ENCODE data around the gene GRB7. TPM values are rescaled to one million over a fixed set of nuclear protein-coding genes. Genes with fewer than 3 reads are reported as not detected.
A peak's percentile ranks its signal among the peaks of the same experiment; 100 is the strongest.

GRB7 gene
- total and polyA plus RNA-seq, 2 donors (not counting 1 experiment from before 2014, with no cell fraction given), result 0.81 to 0.84 TPM

DNA sequence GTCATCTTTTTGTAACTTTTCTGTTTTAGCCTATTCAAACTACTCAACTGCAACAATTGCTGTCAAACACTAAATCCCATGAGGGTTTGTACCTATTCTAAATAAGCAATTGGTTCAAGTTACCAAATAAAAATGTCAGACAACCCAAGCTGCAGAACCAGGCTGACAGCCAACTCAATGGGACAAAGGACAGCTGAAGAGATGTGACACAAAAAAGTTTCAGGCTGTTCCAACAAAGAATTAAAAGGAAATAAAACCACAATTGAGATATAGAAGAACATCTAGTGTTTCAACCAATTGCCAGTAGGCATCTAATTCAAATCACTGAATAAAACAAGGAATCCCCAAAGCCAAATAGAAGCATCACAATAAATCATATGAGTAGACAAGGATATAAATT lies 49.3 kb downstream of the GRB7 start:
- Histone ChIP-seq H3K4me2 (replicated peaks; ENCODE audit: low read depth, low read length, poor library complexity, severe bottlenecking) (peak overlapping the region; percentile 18), H3K36me3 (replicated peaks in 1 of 2; ENCODE audit: control extremely low read depth in 1 of 2, control insufficient read depth in 1 of 2, extremely low read depth in 1 of 2, insufficient read depth in 2 of 2, low read length in 1 of 2) (peaks cover 15 to 90% of the 10 kb centered on the region in 2 experiments), H3K79me2 (ENCODE audit: control insufficient read depth, insufficient read depth, low read length) (peaks cover 100% of the 10 kb centered on the region), H2AFZ (ENCODE audit: insufficient read depth, low read depth, low read length, poor library complexity, severe bottlenecking) (no peak overlapping the region), H3K4me3 (ENCODE audit: control extremely low read depth in 1 of 5, extremely low read depth in 1 of 5, insufficient read depth in 1 of 5, low read depth in 2 of 5, low read length in 4 of 5) (no peak overlapping the region), H3K9ac (ENCODE audit: low read length) (no peak overlapping the region), H3K27me3 (replicated peaks in 1 of 4; ENCODE audit: control extremely low read depth in 1 of 4, control insufficient read depth in 3 of 4, insufficient read depth in 4 of 4, low read length in 3 of 4) (no peaks in the 10 kb centered on the region), H3K4me1 (ENCODE audit: control insufficient read depth in 2 of 2, insufficient read depth in 2 of 2, low read length in 2 of 2) (peaks cover 62 to 68% of the 10 kb centered on the region in 2 donors), H3K9me3 (ENCODE audit: control extremely low read depth in 1 of 3, control insufficient read depth in 2 of 3, insufficient read depth in 1 of 3, low read length in 2 of 3) (no peaks in the 10 kb centered on the region), H4K20me1 (ENCODE audit: control insufficient read depth, insufficient read depth, low read length, poor library complexity, severe bottlenecking) (peaks cover 26% of the 10 kb centered on the region), H3K27ac (ENCODE audit: low read length in 2 of 2) (peak overlapping the region in 1 of 2 donors; percentile 47)
- CTCF ChIA-PET, result interaction anchor here (0.8 to 2.5 kb wide), 5 partner anchors 15 to 47 kb away, joined by 3 to 6 read pairs (median 3); no protein-coding TSS in a partner anchor
- POLR2A ChIA-PET, result interaction anchor here (0.8 kb wide), 1 partner anchor 26 kb away, joined by 3 read pairs; no protein-coding TSS in a partner anchor
- Mint-ChIP-seq H3K4me3 (peak overlapping the region; percentile 4), H3K27ac (peak overlapping the region; percentile 73), H3K27me3 (no peaks in the 10 kb centered on the region), H3K9me3 (ENCODE audit: insufficient read depth) (no peaks in the 10 kb centered on the region), H3K4me1 (peaks cover 68% of the 10 kb centered on the region)
- intact Hi-C loops (cut with micrococcal nuclease), result no loop called here
- no peak for DNase-seq
- no peak for TF ChIP-seq EZH2 (IDR thresholded peaks at IDR 0.05; ENCODE audit: borderline replicate concordance, insufficient read depth, low read depth, low read length, poor library complexity, severe bottlenecking)
- TF ChIP-seq, protein P1, sequence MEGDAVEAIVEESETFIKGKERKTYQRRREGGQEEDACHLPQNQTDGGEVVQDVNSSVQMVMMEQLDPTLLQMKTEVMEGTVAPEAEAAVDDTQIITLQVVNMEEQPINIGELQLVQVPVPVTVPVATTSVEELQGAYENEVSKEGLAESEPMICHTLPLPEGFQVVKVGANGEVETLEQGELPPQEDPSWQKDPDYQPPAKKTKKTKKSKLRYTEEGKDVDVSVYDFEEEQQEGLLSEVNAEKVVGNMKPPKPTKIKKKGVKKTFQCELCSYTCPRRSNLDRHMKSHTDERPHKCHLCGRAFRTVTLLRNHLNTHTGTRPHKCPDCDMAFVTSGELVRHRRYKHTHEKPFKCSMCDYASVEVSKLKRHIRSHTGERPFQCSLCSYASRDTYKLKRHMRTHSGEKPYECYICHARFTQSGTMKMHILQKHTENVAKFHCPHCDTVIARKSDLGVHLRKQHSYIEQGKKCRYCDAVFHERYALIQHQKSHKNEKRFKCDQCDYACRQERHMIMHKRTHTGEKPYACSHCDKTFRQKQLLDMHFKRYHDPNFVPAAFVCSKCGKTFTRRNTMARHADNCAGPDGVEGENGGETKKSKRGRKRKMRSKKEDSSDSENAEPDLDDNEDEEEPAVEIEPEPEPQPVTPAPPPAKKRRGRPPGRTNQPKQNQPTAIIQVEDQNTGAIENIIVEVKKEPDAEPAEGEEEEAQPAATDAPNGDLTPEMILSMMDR (IDR thresholded peaks at IDR 0.05), result no peak
- no peak for ATAC-seq (ENCODE audit: low read depth)

DNA sequence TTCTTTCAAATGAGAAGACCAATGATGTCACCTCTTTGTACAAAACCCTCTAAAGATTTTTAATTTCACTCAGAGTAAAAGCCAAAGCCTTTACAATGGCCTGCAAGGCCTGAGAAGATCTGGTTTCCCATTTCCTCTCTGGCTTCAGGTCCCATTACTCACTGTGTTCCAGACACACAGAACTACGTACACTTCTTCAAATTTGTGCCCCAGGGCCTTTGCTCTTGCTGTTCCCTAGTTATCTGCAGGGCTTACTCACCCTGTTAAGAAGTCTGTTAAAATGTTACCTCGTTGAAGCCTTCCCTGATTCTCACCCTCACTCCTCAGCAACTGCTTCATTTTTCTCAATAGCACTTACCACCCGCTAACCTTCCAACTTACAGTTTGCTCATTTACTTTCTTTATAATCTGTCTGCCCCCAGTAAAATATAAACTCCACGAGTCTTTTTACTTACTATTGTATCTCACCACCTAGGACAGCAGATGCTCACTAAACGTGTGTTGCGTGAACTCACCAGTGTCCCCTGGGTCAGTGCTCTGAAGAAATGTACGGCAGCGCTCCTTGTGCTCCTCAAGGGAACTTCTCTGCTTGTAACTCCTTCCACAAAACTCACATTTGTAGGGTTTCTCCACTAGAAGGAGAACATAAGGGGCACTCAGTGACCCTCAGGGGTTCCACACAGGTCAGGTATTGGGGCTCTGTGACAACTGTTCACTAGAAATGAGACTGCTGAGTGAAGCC lies 50.2 kb downstream of the GRB7 start:
- Histone ChIP-seq H3K27me3 (replicated peaks in 1 of 4; ENCODE audit: control extremely low read depth in 1 of 4, control insufficient read depth in 3 of 4, insufficient read depth in 4 of 4, low read length in 3 of 4) (no peaks in the 10 kb centered on the region), H3K4me2 (replicated peaks; ENCODE audit: low read depth, low read length, poor library complexity, severe bottlenecking) (peak overlapping the region; percentile 18), H3K36me3 (replicated peaks in 1 of 2; ENCODE audit: control extremely low read depth in 1 of 2, control insufficient read depth in 1 of 2, extremely low read depth in 1 of 2, insufficient read depth in 2 of 2, low read length in 1 of 2) (peaks cover 14 to 91% of the 10 kb centered on the region in 2 experiments), H3K4me3 (ENCODE audit: control extremely low read depth in 1 of 5, extremely low read depth in 1 of 5, insufficient read depth in 1 of 5, low read depth in 2 of 5, low read length in 4 of 5) (no peak overlapping the region), H3K4me1 (ENCODE audit: control insufficient read depth in 2 of 2, insufficient read depth in 2 of 2, low read length in 2 of 2) (peaks cover 62 to 71% of the 10 kb centered on the region in 2 donors), H2AFZ (ENCODE audit: insufficient read depth, low read depth, low read length, poor library complexity, severe bottlenecking) (no peak overlapping the region), H3K27ac (ENCODE audit: low read length in 2 of 2) (peak overlapping the region in 1 of 2 donors; percentile 47), H3K9me3 (ENCODE audit: control extremely low read depth in 1 of 3, control insufficient read depth in 2 of 3, insufficient read depth in 1 of 3, low read length in 2 of 3) (no peaks in the 10 kb centered on the region), H3K79me2 (ENCODE audit: control insufficient read depth, insufficient read depth, low read length) (peaks cover 100% of the 10 kb centered on the region), H4K20me1 (ENCODE audit: control insufficient read depth, insufficient read depth, low read length, poor library complexity, severe bottlenecking) (peaks cover 26% of the 10 kb centered on the region), H3K9ac (ENCODE audit: low read length) (no peak overlapping the region)
- peak overlapping the region; percentile 4 for H3K4me3 Mint-ChIP-seq
- DNase-seq (no peak), ATAC-seq (ENCODE audit: low read depth) (no peak)
- no peak for TF ChIP-seq EZH2 (IDR thresholded peaks at IDR 0.05; ENCODE audit: borderline replicate concordance, insufficient read depth, low read depth, low read length, poor library complexity, severe bottlenecking)
- TF ChIP-seq, protein P1 (IDR thresholded peaks at IDR 0.05), result no peak
- H3K4me1 Mint-ChIP-seq, result peaks cover 68% of the 10 kb centered on the region
- 89% methylated on average over 8 of the region's 8 CpGs for WGBS (ENCODE audit: insufficient coverage)
- peak overlapping the region; percentile 73 for H3K27ac Mint-ChIP-seq
- intact Hi-C loops (cut with micrococcal nuclease), result no loop called here
- ChIA-PET CTCF (interaction anchor here (1.0 to 1.6 kb wide), 3 partner anchors 11 to 166 kb away, joined by 3 to 5 read pairs (median 3); no protein-coding TSS in a partner anchor), POLR2A (interaction anchor here (0.5 kb wide), 1 partner anchor 78 kb away, joined by 6 read pairs; no protein-coding TSS in a partner anchor)
- no peaks in the 10 kb centered on the region for H3K9me3 Mint-ChIP-seq (ENCODE audit: insufficient read depth)
- no peaks in the 10 kb centered on the region for H3K27me3 Mint-ChIP-seq

All from B cell (primary cell).